Endodermal cell (in vitro differentiated cells): Measurements from ENCODE around the gene BRIX1. TPM values are rescaled to one million over a fixed set of nuclear protein-coding genes. Genes with fewer than 3 reads are reported as not detected.

Experiments used
- DNase-seq: peaks from one replicate; pipeline ENCODE4 v3.0.0-alpha.2; 2017
- H3K27ac ChIP-seq: 2 replicates; pipeline ENCODE4 v1.5.1; 2013; ENCODE audit warnings: mild to moderate bottlenecking, low read depth, low read length, moderate library complexity
- H3K27me3 ChIP-seq: 2 replicates; pipeline ENCODE4 v1.6.1; 2013; ENCODE audit warnings: mild to moderate bottlenecking, low read length, moderate library complexity; ENCODE audit not compliant: insufficient read depth, control insufficient read depth, poor library complexity, severe bottlenecking
- H3K36me3 ChIP-seq: 2 replicates; pipeline ENCODE4 v1.7.0; 2013; ENCODE audit warnings: mild to moderate bottlenecking, low read length, moderate library complexity; ENCODE audit not compliant: control insufficient read depth, insufficient read depth
- H3K4me1 ChIP-seq: one replicate; pipeline ENCODE4 v1.7.0; 2013; ENCODE audit warnings: low read length; ENCODE audit not compliant: control insufficient read depth, insufficient read depth
- H3K4me3 ChIP-seq: 2 replicates; pipeline ENCODE4 v1.5.1; 2013; ENCODE audit warnings: mild to moderate bottlenecking, low read length, moderate library complexity
- H3K9ac ChIP-seq: 2 replicates; pipeline ENCODE4 v1.6.1; 2013; ENCODE audit warnings: mild to moderate bottlenecking, low read length, moderate library complexity; ENCODE audit not compliant: poor library complexity, severe bottlenecking; ENCODE audit errors: extremely low read depth
- H3K9me3 ChIP-seq: 2 replicates; pipeline ENCODE4 v1.6.1; 2013; ENCODE audit warnings: mild to moderate bottlenecking, low read length, moderate library complexity; ENCODE audit not compliant: control insufficient read depth
- H3K27ac Mint-ChIP-seq: 2 replicates; pipeline ENCODE4 v1.8.0; 2020; ENCODE audit warnings: mixed read lengths
- H3K27me3 Mint-ChIP-seq: 2 replicates; pipeline ENCODE4 v1.8.0; 2021; ENCODE audit warnings: mild to moderate bottlenecking, mixed read lengths; ENCODE audit not compliant: insufficient read depth
- H3K36me3 Mint-ChIP-seq: 2 replicates; pipeline ENCODE4 v1.8.0; 2020; ENCODE audit warnings: low read depth, mixed read lengths
- H3K4me1 Mint-ChIP-seq: 2 replicates; pipeline ENCODE4 v1.8.0; 2020; ENCODE audit warnings: mixed read lengths
- H3K4me3 Mint-ChIP-seq: 2 replicates; pipeline ENCODE4 v1.8.0; 2020; ENCODE audit warnings: mild to moderate bottlenecking, moderate library complexity, mixed read lengths
- H3K9me3 Mint-ChIP-seq: 2 replicates; pipeline ENCODE4 v1.8.0; 2020; ENCODE audit warnings: mild to moderate bottlenecking, mixed read lengths
- WGBS, 2 experiments: methylation state at CpG; one replicate each; pipeline versions ENCODE4 v1.1.5 to v1.1.7; 2013; ENCODE audit warnings: missing lambda C conversion rate in 2 of 2, mixed read lengths in 1 of 2; ENCODE audit not compliant: insufficient coverage in 1 of 2, insufficient read length in 1 of 2; 5-methylcytosine and 5-hydroxymethylcytosine counted together
- total RNA-seq, 2 donors: library from RNA; stranded (reverse); fragmentation: NEBNext Ultra II Directional in 1 of 2; extraction: Animal tissue kit (Norgen Biotek cat#: 25700) in 1 of 2; gene quantifications; 2 replicates in 1 of 2; 3 replicates in 1 of 2; pipeline ENCODE4 v1.2.1, GENCODE V29; 2021
- TF ChIP-seq, protein P1 (sequence below): fragments of 200-600 bp; sonication (generic); conservative IDR thresholded peaks from 2 replicates; pipeline ENCODE4 v1.5.0; 2021; ENCODE audit warnings: antibody characterized with exemption, mild to moderate bottlenecking

The BRIX1 gene
- total RNA-seq, 2 donors from 2014 or later: 46.0 to 54.7 TPM

DNA sequence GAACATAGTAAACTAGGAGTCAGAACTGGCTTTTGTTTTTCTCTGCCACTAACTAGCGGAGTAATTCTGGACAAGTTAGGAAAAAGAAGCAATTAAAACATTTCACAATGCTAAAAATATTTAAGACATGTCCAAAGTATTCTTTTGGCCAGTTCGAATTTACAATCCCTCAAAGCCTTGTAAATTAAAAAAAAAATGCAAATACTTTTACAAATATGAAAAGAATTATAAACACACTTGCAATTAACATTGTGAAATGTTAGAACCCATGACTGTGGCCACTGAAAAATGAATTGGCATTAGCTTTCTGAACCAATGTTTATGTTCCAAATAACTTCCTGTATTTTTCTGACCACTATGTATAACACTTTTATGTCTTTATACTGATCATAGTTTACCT lies 2.4 kb upstream of the BRIX1 start:
- Histone ChIP-seq H3K4me3 (no peak overlapping the region), H3K36me3 (peaks cover 48% of the 10 kb centered on the region), H3K27ac (no peak overlapping the region), H3K27me3 (no peaks in the 10 kb centered on the region), H3K9me3 (no peaks in the 10 kb centered on the region), H3K9ac (no peak overlapping the region), H3K4me1 (no peaks in the 10 kb centered on the region)
- Mint-ChIP-seq H3K9me3 (no peaks in the 10 kb centered on the region), H3K4me1 (peaks cover 26% of the 10 kb centered on the region), H3K27ac (no peak overlapping the region), H3K36me3 (peaks cover 35% of the 10 kb centered on the region), H3K4me3 (no peak overlapping the region), H3K27me3 (no peaks in the 10 kb centered on the region)
- WGBS, 2 experiments: 97 to 100% methylated on average over 1 to 2 of the region's 2 CpGs
- DNase-seq: no peak
- TF ChIP-seq, protein P1, sequence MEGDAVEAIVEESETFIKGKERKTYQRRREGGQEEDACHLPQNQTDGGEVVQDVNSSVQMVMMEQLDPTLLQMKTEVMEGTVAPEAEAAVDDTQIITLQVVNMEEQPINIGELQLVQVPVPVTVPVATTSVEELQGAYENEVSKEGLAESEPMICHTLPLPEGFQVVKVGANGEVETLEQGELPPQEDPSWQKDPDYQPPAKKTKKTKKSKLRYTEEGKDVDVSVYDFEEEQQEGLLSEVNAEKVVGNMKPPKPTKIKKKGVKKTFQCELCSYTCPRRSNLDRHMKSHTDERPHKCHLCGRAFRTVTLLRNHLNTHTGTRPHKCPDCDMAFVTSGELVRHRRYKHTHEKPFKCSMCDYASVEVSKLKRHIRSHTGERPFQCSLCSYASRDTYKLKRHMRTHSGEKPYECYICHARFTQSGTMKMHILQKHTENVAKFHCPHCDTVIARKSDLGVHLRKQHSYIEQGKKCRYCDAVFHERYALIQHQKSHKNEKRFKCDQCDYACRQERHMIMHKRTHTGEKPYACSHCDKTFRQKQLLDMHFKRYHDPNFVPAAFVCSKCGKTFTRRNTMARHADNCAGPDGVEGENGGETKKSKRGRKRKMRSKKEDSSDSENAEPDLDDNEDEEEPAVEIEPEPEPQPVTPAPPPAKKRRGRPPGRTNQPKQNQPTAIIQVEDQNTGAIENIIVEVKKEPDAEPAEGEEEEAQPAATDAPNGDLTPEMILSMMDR: no peak

DNA sequence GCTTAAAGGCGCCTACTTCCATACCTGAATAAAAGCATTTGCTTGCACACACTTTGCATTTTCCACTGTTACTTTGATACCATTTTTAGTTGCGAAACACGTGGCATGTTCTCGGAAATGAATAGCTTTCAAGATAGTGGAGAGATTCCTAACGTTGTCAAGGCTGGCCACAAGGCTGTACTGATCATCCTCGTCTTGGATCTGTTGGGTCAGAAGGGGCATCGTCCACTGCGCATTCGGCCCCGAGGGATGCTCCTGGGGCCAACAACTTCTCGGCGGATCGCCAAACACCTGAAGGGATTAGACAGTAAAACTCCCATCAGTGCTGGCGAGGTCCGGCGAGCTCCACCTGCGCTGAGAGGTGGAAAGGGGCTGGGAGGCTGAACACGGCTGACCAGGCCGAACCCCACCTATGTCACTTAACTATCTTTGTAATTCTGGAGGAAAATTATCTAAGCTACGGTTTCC lies 806 bp upstream of the BRIX1 start:
- Histone ChIP-seq H3K9ac (peak overlapping the region; percentile 95), H3K9me3 (no peaks in the 10 kb centered on the region), H3K4me1 (no peaks in the 10 kb centered on the region), H3K27ac (no peak overlapping the region), H3K27me3 (no peaks in the 10 kb centered on the region), H3K36me3 (peaks cover 45% of the 10 kb centered on the region), H3K4me3 (peak overlapping the region; percentile 97)
- no peaks in the 10 kb centered on the region for H3K9me3 Mint-ChIP-seq
- peaks cover 26% of the 10 kb centered on the region for H3K36me3 Mint-ChIP-seq
- TF ChIP-seq, protein P1: no peak
- 3 to 5% methylated on average over 15 to 20 of the region's 20 CpGs for WGBS, 2 experiments
- H3K4me3 Mint-ChIP-seq: no peak overlapping the region
- H3K27me3 Mint-ChIP-seq: no peaks in the 10 kb centered on the region
- DNase-seq: no peak
- H3K27ac Mint-ChIP-seq: no peak overlapping the region
- peaks cover 26% of the 10 kb centered on the region for H3K4me1 Mint-ChIP-seq

DNA sequence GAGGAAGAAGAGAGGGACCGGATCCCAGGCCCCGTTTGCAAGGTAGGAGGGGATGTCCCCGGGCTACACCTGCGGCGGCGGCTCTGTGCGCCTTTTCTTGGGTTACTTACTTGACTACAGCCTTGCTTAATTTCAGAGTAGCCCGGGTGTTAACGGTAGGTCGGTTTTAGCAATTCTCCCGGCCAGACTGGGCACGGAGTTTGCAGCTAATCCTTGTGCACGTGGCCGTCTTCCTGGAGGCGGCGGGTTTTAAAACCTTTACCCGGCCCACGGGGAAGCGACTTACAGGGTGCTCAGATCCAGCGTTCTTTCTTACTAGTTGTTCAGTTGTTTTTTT lies 313 bp downstream of the BRIX1 start:
- TF ChIP-seq, protein P1: no peak
- Histone ChIP-seq H3K4me1 (no peaks in the 10 kb centered on the region), H3K9ac (peak overlapping the region; percentile 95), H3K36me3 (peaks cover 47% of the 10 kb centered on the region), H3K4me3 (peak overlapping the region; percentile 97), H3K27ac (peak overlapping the region; percentile 92), H3K9me3 (no peaks in the 10 kb centered on the region), H3K27me3 (no peaks in the 10 kb centered on the region)
- Mint-ChIP-seq H3K4me3 (no peak overlapping the region), H3K27ac (no peak overlapping the region), H3K4me1 (peaks cover 26% of the 10 kb centered on the region), H3K36me3 (peaks cover 25% of the 10 kb centered on the region), H3K9me3 (no peaks in the 10 kb centered on the region), H3K27me3 (no peaks in the 10 kb centered on the region)
- DNase-seq: no peak
- WGBS, 2 experiments: 0% methylated on average over 7 to 20 of the region's 20 CpGs
